Jurkat, Clone E6-1 (cell line): ENCODE results near the gene XCL1. TPM values are rescaled to one million over a fixed set of nuclear protein-coding genes. Genes with fewer than 3 reads are reported as not detected.
"Not testable (repeated sequence)": the region's sequence is repeated elsewhere in the genome, so short reads cannot be mapped to it uniquely, and the experiment has no call there.

Experiments
- DNase-seq: peaks from one replicate; pipeline ENCODE4 v3.0.0-alpha.2; 2011; ENCODE audit warnings: low read depth, low spot score
- H3K4me3 ChIP-seq: 2 replicates; pipeline ENCODE4 v1.5.1; 2011; ENCODE audit warnings: mild to moderate bottlenecking, low read length, control low read depth, moderate library complexity
- polyA plus RNA-seq: library from polyadenylated mRNA; unstranded; fragments of >200 nt; gene quantifications from one replicate; pipeline ENCODE4 v1.2.1, GENCODE V29; 2012; ENCODE audit warnings: missing spikeins; ENCODE audit not compliant: insufficient read length, insufficient read depth

XCL1 gene, protein sequence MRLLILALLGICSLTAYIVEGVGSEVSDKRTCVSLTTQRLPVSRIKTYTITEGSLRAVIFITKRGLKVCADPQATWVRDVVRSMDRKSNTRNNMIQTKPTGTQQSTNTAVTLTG
- not detected for polyA plus RNA-seq

DNA sequence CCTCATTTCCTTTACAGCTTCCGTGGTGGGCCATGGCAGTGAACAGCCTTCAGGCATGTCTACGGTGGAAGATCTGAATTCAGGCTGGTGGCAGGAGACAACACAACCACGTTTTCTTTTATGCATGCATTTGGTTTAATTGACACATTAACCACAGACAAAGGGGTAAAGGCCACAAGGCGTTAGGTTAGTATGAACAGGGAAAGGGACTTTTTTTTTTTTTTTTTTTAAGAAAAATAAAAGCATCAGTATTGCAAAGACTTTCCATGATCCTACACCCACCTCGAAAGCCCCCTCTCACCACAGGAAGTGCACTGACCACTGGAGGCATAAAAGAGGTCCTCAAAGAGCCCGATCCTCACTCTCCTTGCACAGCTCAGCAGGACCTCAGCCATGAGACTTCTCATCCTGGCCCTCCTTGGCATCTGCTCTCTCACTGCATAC, at the start of gene XCL1:
Gene XCL1 (plus strand): TSS at position 361 of the 444 bp plus-strand sequence. CDS start 33 bp downstream, at position 394.
- DNase-seq, H3K4me3 ChIP-seq: not testable (repeated sequence)

DNA sequence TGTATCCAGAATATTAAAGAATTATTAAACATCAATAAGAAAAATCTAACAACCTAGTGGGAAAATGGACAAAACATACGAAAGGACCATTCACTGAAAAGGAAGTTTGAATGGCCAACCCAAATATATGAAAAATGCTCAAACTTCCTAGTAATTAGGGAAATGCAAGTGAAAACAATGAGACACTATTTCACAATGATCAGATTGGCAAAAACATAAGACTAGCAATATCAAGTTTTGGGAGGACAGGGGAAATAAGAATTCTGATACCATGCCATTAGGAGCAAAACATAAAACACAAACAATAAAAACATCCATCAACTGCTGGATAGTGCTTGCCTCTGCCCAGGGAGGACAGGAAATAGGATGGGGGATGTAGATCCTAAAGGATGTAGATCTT, 46.9 kb upstream of the XCL1 start:
- no peak for DNase-seq
- H3K4me3 ChIP-seq = no peak overlapping the region

DNA sequence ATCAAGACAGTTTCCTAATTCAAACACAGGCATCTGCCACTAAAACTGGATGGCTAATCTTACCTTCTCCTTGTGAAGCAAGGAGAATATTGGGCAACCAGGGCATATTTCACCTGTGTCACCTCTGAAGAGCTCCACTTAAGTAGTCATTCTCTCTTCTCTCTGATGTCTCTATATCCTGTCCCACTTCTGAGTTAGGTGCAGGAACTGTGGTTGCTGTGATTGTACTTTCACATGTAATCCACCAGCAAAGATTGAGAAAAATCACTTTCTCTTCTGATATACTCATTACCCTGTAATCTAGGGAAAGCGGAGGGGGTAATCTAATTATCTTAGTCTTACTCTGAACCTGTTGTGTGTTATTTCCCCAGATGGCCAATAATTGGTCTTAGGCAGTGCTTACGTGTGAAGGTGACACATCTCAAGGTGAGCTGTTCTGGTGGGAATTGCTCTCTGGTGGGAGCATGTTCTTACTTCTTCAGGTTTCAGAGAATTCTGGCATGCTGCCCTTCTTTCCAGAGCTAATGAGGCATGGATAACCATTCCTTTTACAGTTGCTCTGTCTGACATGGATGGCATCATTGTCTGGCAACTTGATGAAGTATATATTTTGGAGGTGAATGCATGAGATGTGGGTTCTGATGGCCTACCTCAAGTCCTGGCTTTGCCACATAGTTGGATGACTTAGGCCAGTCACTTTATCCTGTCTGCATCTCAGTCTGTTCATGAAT, 44.6 kb upstream of the XCL1 start:
- peak; percentile 70 for DNase-seq
- no peak overlapping the region for H3K4me3 ChIP-seq

DNA sequence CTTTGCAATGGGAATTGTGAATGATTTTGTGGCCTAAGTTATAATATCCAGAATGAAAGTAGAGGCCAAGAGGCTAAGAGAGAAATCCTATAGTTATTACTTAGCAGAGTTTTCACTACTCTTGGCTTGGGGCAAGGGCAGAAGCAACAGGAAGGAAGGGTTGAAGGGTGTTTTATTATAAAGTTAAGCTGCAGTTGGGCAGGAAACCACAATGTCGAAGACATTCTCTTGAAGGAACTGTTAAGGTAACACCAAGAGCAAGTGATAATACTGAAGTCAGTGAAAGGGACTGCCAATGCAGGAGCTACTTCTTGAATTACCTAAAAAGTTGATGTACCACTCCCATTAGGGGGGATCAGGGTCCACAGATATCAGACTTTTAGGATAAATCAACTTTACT, 40.9 kb upstream of the XCL1 start:
- peak overlapping the region; percentile 17 for H3K4me3 ChIP-seq
- DNase-seq = peak; percentile 95

DNA sequence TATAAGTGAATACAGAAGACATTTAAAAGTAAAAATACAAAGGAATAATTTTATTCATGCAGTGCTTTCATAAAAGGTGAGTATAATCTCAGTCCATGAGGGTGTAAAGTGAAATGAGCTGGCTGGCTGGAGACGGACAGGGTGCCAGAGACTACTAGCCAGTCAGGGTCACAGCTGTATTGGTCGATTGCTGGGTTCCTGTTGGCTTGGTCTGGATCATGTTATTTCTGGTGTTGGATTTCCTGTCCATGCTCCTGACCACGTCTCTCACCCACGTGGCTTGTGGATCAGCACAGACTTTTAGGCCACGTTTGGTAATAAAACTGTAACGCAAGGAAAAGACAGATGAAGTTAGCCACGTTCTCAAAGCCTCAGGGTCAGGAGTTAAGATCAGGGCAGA, 35.6 kb upstream of the XCL1 start:
- not testable (repeated sequence) for DNase-seq

DNA sequence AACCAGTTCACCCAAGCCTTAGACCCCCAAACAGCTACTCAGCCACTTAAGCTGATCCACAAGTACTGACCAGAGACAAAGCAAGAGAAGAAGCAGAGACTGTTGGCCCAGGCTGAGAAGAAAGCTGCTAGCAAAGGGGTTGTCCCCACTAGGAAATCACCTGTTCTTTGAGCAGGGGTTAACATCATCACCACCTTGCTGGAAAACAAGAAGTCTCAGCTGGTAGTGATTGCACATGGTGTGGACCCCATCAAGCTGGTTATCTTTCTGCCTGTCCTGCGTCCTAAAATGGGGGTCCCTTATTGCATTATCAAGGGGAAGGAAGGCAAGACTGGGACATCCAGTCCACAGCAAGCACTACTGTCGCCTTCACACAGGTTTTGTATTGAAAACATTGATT, 33.4 kb upstream of the XCL1 start:
- DNase-seq = not testable (repeated sequence)

More for the DNA sequence above, 35.6 kb upstream of the XCL1 start:
- not testable (repeated sequence) for H3K4me3 ChIP-seq

DNA sequence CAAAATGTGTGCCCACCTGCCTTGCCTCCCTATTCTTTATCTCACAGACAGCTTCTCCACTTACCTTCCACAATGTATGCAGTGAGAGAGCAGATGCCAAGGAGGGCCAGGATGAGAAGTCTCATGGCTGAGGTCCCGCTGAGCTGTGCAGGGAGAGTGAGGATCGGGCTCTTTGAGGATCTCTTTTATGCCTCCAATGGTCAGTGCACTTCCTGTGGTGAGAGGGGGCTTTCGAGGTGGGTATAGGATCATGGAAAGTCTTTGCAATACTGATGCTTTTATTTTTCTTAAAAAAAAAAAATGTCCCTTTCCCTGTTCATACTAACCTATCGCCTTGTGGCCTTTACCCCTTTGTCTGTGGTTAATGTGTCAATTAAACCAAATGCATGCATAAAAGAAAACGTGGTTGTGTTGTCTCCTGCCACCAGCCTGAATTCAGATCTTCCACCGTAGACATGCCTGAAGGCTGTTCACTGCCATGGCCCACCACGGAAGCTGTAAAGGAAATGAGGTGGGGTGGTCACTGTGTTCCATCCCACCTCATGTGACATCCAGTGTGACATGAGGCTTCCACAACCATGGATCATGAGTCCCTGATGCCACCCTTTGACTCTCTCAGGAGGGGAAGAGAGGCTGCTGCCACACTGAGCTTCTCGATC, 32.4 kb upstream of the XCL1 start, which contains the start of gene XCL2:
Gene XCL2 (minus strand): TSS at position 158 of the 659 bp plus-strand sequence. CDS start 33 bp downstream, at position 125.
- not testable (repeated sequence) for H3K4me3 ChIP-seq, DNase-seq

More for the DNA sequence above, 33.4 kb upstream of the XCL1 start:
- H3K4me3 ChIP-seq = not testable (repeated sequence)

DNA sequence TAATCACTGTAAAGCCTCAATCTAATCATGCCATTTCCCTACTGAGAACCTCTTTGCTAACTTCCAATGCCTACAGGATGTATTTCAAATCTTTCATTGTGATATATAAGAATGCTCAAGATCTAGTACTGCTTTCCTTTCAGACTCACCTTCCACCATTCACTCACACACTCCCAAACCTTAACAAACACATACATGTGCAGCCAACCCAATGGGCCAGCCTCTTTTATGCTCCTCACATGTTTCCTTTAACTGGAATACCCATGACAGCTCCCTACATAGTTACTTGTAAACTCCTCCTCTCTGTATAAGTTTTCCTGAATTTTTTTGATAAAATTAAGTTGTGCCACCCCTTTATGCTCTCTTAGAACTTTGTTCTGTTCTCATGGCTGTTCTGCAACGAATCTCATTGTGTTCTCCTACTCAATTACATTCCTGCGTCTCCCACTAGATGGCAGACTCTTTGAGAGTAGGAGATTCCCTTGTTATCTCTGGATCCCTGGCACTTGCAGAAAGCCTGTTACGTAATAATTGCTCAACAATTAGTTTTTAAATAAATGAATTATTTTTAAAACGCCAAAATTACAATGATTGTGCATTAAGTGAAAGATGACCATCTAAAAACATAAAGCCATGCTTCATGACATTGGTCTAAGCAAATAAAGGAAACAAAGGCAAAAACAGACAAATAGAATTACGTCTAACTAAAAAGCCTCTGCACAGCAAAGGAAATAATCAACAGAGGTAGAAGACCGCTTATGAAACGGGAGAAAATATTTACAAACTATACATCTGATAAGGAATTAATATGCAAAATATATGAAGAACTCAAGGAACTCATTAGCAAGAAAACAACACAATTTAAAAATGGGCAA, 30.5 kb upstream of the XCL1 start:
- H3K4me3 ChIP-seq, DNase-seq: not testable (repeated sequence)

DNA sequence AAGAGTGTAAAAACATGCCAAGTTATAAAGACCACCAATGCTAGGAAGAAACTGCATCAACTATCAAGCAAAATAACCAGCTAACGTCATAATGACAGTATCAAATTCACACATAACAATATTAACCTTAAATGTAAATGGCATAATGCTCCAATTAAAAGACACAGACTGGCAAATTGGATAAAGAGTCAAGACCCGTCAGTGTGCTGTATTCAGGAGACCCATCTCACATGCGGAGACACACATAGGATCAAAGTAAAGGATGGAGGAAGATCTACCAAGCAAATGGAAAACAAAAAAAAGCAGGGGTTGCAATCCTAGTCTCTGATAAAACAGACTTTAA, 29.9 kb upstream of the XCL1 start:
- not testable (repeated sequence) for H3K4me3 ChIP-seq, DNase-seq

DNA sequence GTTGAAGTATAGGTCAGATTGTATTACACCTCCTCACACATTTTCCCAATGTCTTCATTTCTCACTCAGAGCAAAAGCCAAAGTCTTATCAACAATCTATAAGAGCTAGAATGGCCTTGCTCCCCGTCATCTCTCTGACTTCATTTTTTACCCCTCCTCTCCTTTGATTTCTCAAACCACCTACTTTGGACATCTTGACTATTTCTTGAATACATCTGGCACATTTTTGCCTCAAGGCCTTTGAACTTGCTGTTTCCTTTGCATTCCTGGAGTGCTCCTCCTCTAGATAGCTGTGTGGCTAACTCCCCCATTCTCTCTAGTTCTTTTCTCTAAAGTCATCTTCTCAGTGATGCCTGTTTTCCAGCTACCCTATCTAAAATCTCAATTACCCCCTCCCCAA, 25.4 kb upstream of the XCL1 start:
- H3K4me3 ChIP-seq = no peak overlapping the region
- DNase-seq = no peak

DNA sequence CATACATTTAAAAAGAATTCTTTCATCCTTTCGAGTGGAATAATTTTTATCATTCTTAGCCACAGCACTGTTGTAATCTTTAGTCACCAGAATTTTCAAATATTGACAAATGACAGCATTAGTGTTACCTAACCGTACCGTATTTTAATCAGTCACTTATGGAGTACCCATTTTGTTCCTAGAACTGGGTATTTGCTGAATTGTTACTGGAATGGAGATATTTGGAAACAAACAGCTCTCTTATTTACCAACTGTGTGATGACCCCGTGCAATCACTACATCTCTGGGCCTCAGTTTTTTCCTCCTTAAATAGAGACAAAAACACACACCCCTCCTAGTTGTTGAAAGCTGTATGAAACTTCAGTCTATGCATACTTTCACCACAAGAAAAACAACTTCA, 24.7 kb upstream of the XCL1 start:
- no peak for DNase-seq
- no peak overlapping the region for H3K4me3 ChIP-seq

DNA sequence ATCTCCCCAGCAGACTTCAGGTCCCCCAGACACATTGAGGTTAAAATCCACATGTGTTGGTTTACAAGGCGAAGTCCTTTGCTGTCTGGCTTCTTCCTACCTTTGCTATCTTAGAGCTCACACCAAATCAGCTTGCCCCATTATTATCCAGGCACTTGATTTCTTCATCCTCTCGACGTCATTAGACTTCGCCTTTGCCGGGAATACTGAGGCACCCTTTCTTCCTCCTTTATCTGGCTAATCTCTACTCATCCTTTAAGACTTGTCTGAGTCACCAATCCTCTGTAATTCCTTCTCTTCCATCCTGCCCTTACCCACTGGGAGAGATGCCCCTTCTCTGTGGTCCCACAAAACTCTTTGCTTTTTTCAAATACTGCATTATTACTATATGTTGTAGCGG, 23.4 kb upstream of the XCL1 start:
- H3K4me3 ChIP-seq = no peak overlapping the region
- DNase-seq = no peak

DNA sequence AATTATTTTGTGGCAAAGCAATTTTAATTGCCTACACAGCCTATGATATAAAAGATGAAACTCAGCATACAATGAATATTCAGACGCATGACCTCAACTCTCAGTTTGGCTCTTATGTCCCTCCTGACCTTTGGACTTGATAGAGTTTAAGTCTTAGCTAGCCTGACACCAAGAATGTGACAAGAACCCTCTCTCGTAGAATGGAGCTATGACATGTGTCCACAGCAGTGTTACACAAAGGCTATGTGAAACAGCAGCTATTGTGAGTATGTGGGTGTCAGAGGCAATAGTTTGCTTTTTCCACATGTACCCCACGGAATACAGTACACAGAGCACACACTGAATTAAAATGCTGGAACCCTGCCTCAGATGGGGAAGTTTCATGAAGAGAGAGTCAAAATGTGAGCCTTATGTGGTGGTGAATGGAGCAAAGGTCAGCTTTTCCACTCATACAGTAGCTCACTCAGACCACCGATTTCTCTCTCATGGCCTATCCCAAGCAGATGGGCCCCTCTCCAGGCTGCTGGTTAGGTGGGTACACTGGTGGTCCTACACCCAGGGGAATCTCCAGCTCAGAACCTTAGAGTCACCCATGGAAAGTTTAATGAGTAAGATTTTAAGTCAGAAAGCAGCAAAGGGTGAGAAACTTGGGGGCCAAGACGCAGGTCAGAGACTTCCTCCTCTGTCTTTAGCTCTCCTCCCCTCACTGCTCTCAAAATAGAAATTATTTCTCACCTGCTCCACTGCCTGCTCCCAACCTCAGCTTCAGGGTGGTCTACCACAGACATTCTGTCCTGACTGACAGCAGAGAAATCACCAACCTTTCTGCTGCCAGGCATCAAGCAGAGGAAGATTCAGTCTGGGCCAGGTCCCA, 22.5 kb upstream of the XCL1 start:
- DNase-seq = peak; percentile 39
- no peak overlapping the region for H3K4me3 ChIP-seq

DNA sequence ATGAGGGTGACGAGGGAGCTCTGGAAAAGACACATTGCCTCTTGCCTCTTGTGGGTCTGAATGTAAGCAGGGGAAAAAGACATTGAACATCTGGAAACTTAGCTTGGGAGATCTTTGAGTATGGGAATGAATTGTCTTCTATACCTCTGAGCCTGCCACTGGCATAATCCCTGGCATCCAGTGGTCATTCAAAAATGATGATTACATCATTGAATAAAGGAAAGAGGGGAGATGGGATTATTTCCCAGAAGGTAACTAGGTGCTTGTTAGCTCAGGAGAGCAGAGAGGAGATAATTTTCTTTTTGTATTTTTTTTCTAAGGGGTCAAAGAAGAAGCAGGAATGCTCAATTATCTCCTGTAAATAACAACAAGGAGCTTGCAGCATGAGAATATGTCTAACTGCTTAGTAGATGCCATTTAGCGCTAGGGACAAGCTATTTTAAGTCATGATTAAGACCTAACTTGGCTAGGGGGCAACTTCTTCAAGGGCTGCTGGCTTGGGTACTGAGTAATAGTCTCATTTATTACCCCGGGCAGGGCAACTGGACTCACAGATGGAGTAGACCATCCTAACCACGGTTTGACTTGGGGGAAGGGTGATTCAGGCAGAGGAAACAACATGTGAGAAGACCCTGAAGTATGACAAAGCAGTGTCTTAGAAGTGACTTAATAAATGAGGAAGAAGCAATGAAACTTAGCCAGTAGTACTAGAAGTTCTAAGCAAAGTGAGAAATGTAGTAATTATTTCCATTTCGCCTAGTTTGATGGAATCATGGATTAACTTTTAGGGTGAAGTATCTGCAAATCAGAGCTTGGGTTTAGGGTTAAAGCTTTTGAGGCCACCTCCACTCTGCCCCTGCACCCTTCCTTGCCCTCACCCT, 21.6 kb upstream of the XCL1 start:
- no peak for DNase-seq
- no peak overlapping the region for H3K4me3 ChIP-seq

DNA sequence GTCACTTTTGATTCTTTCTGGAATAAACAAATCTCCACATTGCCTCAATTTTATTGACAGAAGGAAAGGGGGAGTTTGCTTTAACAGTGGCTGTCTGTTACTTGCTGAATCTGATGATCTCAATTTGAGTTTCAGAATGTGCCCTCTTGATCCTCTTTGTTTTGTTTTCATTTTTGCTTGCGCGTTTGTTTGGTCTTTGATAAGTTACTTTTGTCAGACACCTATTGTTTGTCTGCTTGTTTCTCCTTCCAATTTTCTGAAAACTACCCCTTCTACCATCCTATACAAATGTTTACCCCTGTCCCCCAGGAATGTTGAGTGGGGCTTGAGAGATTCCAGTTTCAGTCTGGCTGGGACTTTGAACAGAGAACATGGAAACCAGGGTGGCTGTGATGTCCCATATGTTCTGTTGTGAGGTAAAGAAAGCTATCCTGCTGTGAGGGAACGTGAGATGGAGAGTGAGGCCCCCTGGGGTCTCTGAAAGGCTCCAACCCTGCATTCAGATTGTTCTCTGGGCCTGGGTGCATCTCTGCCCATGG, 20.8 kb upstream of the XCL1 start:
- H3K4me3 ChIP-seq = no peak overlapping the region
- no peak for DNase-seq

DNA sequence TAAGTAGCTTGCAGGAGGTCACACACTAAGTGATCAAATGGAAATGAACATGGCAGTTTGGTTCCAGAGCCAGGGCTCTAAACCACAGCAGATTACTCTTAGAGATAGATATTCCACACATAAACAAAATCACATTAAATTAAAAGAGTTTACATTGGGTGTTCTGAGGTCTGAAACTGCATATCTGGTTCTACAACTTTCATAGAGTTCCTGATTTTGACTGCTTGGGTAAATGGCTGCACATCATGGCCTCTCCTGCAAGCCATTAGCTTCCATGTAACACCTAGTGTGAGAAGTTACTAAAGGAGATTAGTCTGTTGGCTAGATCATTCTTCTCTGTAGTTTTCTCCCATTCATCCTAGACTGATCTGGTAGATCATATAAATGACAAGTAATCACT, 19.8 kb upstream of the XCL1 start:
- H3K4me3 ChIP-seq = no peak overlapping the region
- DNase-seq = no peak

DNA sequence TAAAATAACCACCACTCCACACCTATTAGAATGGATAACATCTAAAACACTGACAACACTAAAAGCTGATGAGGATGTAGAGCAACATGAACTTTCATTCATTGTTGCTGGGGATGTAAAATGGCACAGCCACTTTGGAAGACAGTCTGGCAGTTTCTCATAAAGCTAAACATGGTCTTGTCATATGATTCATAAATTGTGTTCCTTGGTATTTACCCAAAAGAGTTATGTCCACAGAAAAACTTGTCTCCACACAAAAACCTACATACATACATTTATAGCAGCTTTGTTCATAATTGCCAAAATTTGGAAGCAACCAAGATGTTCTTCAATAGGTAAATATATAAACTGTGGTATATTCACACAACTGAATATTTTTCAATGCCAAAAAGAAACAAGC, 16.0 kb upstream of the XCL1 start:
- no peak for DNase-seq
- H3K4me3 ChIP-seq = no peak overlapping the region
